UCSD-AML1 (cell line): ENCODE results near the gene CCDC136.

Source experiments
- DNase-seq: peaks from one replicate; lab custom pipeline; 2025; ENCODE audit not compliant: unreplicated experiment; lab: John Stamatoyannopoulos, UW

CCDC136 gene

GRCh38 chr7:128791121-128791971 lies at the start of gene CCDC136:
Gene CCDC136 (plus strand): TSS chr7:128791968. CDS start chr7:128792412, 444 bp downstream.
- DNase-seq, result peak; percentile 52

GRCh38 chr7:128742206-128742605 lies 49.6 kb upstream of the CCDC136 start:
- no peak for DNase-seq

GRCh38 chr7:128743112-128743772 lies 48.5 kb upstream of the CCDC136 start:
- DNase-seq, result no peak

- DNase-seq, result no peak
Observed at GRCh38 chr7:128744366-128744905, 47.3 kb upstream of the CCDC136 start.

- DNase-seq, result no peak
Observed at GRCh38 chr7:128745706-128746105, 46.1 kb upstream of the CCDC136 start.

- DNase-seq, result no peak
Observed at GRCh38 chr7:128747327-128748079, 44.3 kb upstream of the CCDC136 start.

GRCh38 chr7:128752251-128752650 lies 39.5 kb upstream of the CCDC136 start:
- no peak for DNase-seq

GRCh38 chr7:128755075-128755818 lies 36.5 kb upstream of the CCDC136 start:
- no peak for DNase-seq

- DNase-seq, result no peak
Observed at GRCh38 chr7:128755819-128756476, 35.8 kb upstream of the CCDC136 start.

- DNase-seq, result no peak
Observed at GRCh38 chr7:128757203-128757602, 34.6 kb upstream of the CCDC136 start.

GRCh38 chr7:128758553-128758952 lies 33.2 kb upstream of the CCDC136 start:
- no peak for DNase-seq

- DNase-seq, result no peak
Observed at GRCh38 chr7:128759242-128759641, 32.5 kb upstream of the CCDC136 start.

GRCh38 chr7:128763541-128763940 lies 28.2 kb upstream of the CCDC136 start:
- DNase-seq, result no peak

GRCh38 chr7:128767475-128768110 lies 24.2 kb upstream of the CCDC136 start:
- DNase-seq, result no peak

- no peak for DNase-seq
Observed at GRCh38 chr7:128770233-128770632, 21.5 kb upstream of the CCDC136 start.

- DNase-seq, result no peak
Observed at GRCh38 chr7:128773604-128774003, 18.2 kb upstream of the CCDC136 start.

- no peak for DNase-seq
Observed at GRCh38 chr7:128774029-128774689, 17.6 kb upstream of the CCDC136 start.

GRCh38 chr7:128774921-128775320 lies 16.8 kb upstream of the CCDC136 start:
- no peak for DNase-seq
